Heart left ventricle (tissue), 16 donors: ENCODE measurements around the gene CEP128. TPM values are rescaled to one million over a fixed set of nuclear protein-coding genes. Genes with fewer than 3 reads are reported as not detected.

Source experiments
- ATAC-seq, 4 donors: fragments of 200-7000 bp; cut with Tn5 transposase; one replicate each; pipeline ENCODE4 v1.9.1; 2020 to 2022; ENCODE audit warnings: moderate library complexity in 4 of 4, mild to moderate bottlenecking in 3 of 4, moderate number of reproducible peaks in 1 of 4
- DNase-seq, 5 donors: peaks; one replicate each; pipeline ENCODE4 v3.0.0-alpha.2; 2020
- H3K27ac ChIP-seq, 12 donors: fragments of 200-600 bp; sonication (generic) in 4 of 12; one replicate each; pipeline versions ENCODE4 v1.5.0 to v1.8.0; 2016 to 2022; ENCODE audit warnings: mild to moderate bottlenecking in 2 of 12
- H3K27me3 ChIP-seq, 9 donors: fragments of 200-600 bp; sonication (generic) in 2 of 9; one replicate each; pipeline versions ENCODE4 v1.5.1 to v1.8.0; 2016 to 2022; ENCODE audit warnings: mild to moderate bottlenecking in 3 of 9
- H3K36me3 ChIP-seq, 9 donors: fragments of 200-600 bp; sonication (generic) in 2 of 9; one replicate each; pipeline versions ENCODE4 v1.5.0 to v1.8.0; 2018 to 2022; ENCODE audit warnings: mild to moderate bottlenecking in 2 of 9
- H3K4me1 ChIP-seq, 12 donors: fragments of 200-600 bp; sonication (generic) in 4 of 12; one replicate each; pipeline versions ENCODE4 v1.5.0 to v1.8.0; 2016 to 2022; ENCODE audit warnings: mild to moderate bottlenecking in 3 of 12
- H3K4me3 ChIP-seq, 12 donors: fragments of 200-600 bp; sonication (generic) in 4 of 12; one replicate each; pipeline versions ENCODE4 v1.5.0 to v1.8.0; 2017 to 2022; ENCODE audit warnings: mild to moderate bottlenecking in 9 of 12, moderate library complexity in 4 of 12
- H3K9me3 ChIP-seq, 12 donors: fragments of 200-600 bp; sonication (generic) in 4 of 12; one replicate each; pipeline versions ENCODE4 v1.5.0 to v1.8.0; 2016 to 2022; ENCODE audit warnings: mild to moderate bottlenecking in 1 of 12
- CTCF ChIP-seq, 12 donors: fragments of 200-600 bp; sonication (generic) in 4 of 12; IDR thresholded peaks; one replicate each; pipeline versions ENCODE4 v1.5.0 to v1.8.0; 2018 to 2022; ENCODE audit warnings: antibody characterized with exemption in 12 of 12, mild to moderate bottlenecking in 5 of 12
- POLR2A ChIP-seq, 2 donors: fragments of 450-650 bp; IDR thresholded peaks; one replicate each; pipeline ENCODE4 v1.6.1; 2017; ENCODE audit warnings: antibody characterized with exemption in 2 of 2, mild to moderate bottlenecking in 2 of 2, moderate library complexity in 2 of 2
- WGBS, 4 donors: extraction: QIAGEN DNeasy Blood & Tissue Kit in 2 of 4; methylation state at CpG; one replicate each; pipeline versions ENCODE4 v1.1.5 to v1.1.7; 2013 to 2018; 5-methylcytosine and 5-hydroxymethylcytosine counted together
- intact Hi-C, 10 donors: fragments of 100-400 bp; cut with DNase I; formaldehyde crosslinking; loops; one replicate each; pipeline versions ENCODE4 v1.11.1 to v1.14.2; 2022
- polyA plus RNA-seq, 2 donors: library from polyadenylated mRNA; stranded (reverse); fragments of 200-250 nt; gene quantifications; one replicate each; pipeline ENCODE4 v1.2.3, GENCODE V29; 2013
- total RNA-seq, 9 donors: library from RNA; depleted of rRNA in 2 of 9; stranded (reverse); fragments of >200 nt in 2 of 9; fragmentation: NEBNext Ultra II Directional in 3 of 9; extraction: Animal tissue kit (Norgen Biotek cat#: 25700) in 3 of 9; gene quantifications; one replicate each; pipeline versions ENCODE4 v1.1.0 to v1.2.4, GENCODE V29; 2016 to 2023
- donor health status: ischemic (EF 13 %, LVEDD 7.1; RV severe dilation, severe dysfunction).
- donor health status: healthy with polysubstance abuse.
- donor health status: DM: no; HTN: yes; CAD: no.
- donor health status: DM: no; HTN: no; CAD: no.
- donor health status: ischemic (EF 25% LVEDD 6.9; RV normal size, moderate dysfunction).
- donor health status: ischemic (EF 25% LVEDD 5.7; RV mildly dilated, moderate dysfunction).
- donor health status: healthy.
- donor health status: DM: yes; HTN: yes; CAD: no.
- donor health status: ischemic (EF 35%, LVEDD 5.7; RV mildly dilated, moderate dysfunction).
- donor health status: nonischemic (EF 11% LVEDD 7.7; RV severe dilation, severe dysfunction).
- donor health status: DM: yes; HTN: yes; CAD: no.
- donor health status: PGD.
- donor health status: ischemic (EF 29% LVEDD 5.4; RV normal size, mild dysfunction).
- donor health status: nonischemic (EF 23%, LVEDD 6.1; RV moderate dilation, normal function).

Gene CEP128
- total and polyA plus RNA-seq, 11 donors: 0.94 to 6.6 (median 3.4) TPM

- Histone ChIP-seq H3K27me3 (no peaks in the 10 kb centered on the region), H3K4me3 (no peak overlapping the region), H3K27ac (no peak overlapping the region), H3K4me1 (no peaks in the 10 kb centered on the region), H3K36me3 (no peaks in the 10 kb centered on the region), H3K9me3 (peaks cover 0 to 13% (median 0%) of the 10 kb centered on the region in 12 donors)
- WGBS, 4 donors: 89 to 93% (median 92%) methylated on average over 2 of the region's 2 CpGs
- ATAC-seq: no peak
- no peak for TF ChIP-seq CTCF (IDR thresholded peaks at IDR 0.05)
- no peak for TF ChIP-seq POLR2A (IDR thresholded peaks at IDR 0.05)
- no peak for DNase-seq
- intact Hi-C loops: no loop called here
Observed at GRCh38 chr14:80669426-80669825, 272.1 kb downstream of the CEP128 start.

GRCh38 chr14:80664576-80664975 lies 277.0 kb downstream of the CEP128 start:
- DNase-seq (no peak), ATAC-seq (no peak)
- no peaks in the 10 kb centered on the region for H3K27me3 ChIP-seq
- no peak overlapping the region for H3K27ac ChIP-seq
- WGBS, 4 donors: 89 to 94% (median 92%) methylated on average over 2 of the region's 2 CpGs
- no peaks in the 10 kb centered on the region for H3K4me1 ChIP-seq
- H3K4me3 ChIP-seq: no peak overlapping the region
- peaks cover 0 to 13% (median 0%) of the 10 kb centered on the region in 12 donors for H3K9me3 ChIP-seq
- H3K36me3 ChIP-seq: no peaks in the 10 kb centered on the region
- TF ChIP-seq POLR2A (IDR thresholded peaks at IDR 0.05): no peak
- intact Hi-C loops: no loop called here

- H3K4me3 ChIP-seq: no peak overlapping the region
- DNase-seq: no peak
- H3K36me3 ChIP-seq: no peaks in the 10 kb centered on the region
- H3K4me1 ChIP-seq: no peaks in the 10 kb centered on the region
- H3K27ac ChIP-seq: no peak overlapping the region
- H3K9me3 ChIP-seq: peaks cover 0 to 6% (median 0%) of the 10 kb centered on the region in 12 donors
- no peaks in the 10 kb centered on the region for H3K27me3 ChIP-seq
- WGBS, 4 donors: 72 to 81% (median 80%) methylated on average over 2 of the region's 2 CpGs
- intact Hi-C loops: no loop called here
- TF ChIP-seq POLR2A (IDR thresholded peaks at IDR 0.05) (no peak), CTCF (IDR thresholded peaks at IDR 0.05) (no peak)
- no peak for ATAC-seq
Observed at GRCh38 chr14:80663541-80663940, 278.0 kb downstream of the CEP128 start.

GRCh38 chr14:80659783-80660182 lies 281.8 kb downstream of the CEP128 start:
- WGBS, 4 donors: 73 to 100% (median 89%) methylated on average over 2 of the region's 2 CpGs
- ATAC-seq (no peak), DNase-seq (no peak)
- Histone ChIP-seq H3K27me3 (no peaks in the 10 kb centered on the region), H3K36me3 (no peaks in the 10 kb centered on the region), H3K27ac (no peak overlapping the region), H3K4me1 (no peaks in the 10 kb centered on the region), H3K9me3 (no peaks in the 10 kb centered on the region), H3K4me3 (no peak overlapping the region)
- no peak for TF ChIP-seq CTCF (IDR thresholded peaks at IDR 0.05)
- TF ChIP-seq POLR2A (IDR thresholded peaks at IDR 0.05): no peak
- intact Hi-C loops: no loop called here

- Histone ChIP-seq H3K4me3 (no peak overlapping the region), H3K36me3 (no peaks in the 10 kb centered on the region), H3K4me1 (no peaks in the 10 kb centered on the region), H3K27me3 (no peaks in the 10 kb centered on the region), H3K9me3 (no peaks in the 10 kb centered on the region), H3K27ac (no peak overlapping the region)
- intact Hi-C loops: no loop called here
- TF ChIP-seq CTCF (IDR thresholded peaks at IDR 0.05) (no peak), POLR2A (IDR thresholded peaks at IDR 0.05) (no peak)
- ATAC-seq (no peak), DNase-seq (no peak)
- WGBS, 4 donors: 48 to 77% (median 71%) methylated on average over 1 of the region's 1 CpG
Observed at GRCh38 chr14:80658733-80659132, 282.8 kb downstream of the CEP128 start.
